ENCODE measurements around the gene KIAA0930.
A peak's percentile ranks its signal among the peaks of the same experiment; 100 is the strongest.

DNA sequence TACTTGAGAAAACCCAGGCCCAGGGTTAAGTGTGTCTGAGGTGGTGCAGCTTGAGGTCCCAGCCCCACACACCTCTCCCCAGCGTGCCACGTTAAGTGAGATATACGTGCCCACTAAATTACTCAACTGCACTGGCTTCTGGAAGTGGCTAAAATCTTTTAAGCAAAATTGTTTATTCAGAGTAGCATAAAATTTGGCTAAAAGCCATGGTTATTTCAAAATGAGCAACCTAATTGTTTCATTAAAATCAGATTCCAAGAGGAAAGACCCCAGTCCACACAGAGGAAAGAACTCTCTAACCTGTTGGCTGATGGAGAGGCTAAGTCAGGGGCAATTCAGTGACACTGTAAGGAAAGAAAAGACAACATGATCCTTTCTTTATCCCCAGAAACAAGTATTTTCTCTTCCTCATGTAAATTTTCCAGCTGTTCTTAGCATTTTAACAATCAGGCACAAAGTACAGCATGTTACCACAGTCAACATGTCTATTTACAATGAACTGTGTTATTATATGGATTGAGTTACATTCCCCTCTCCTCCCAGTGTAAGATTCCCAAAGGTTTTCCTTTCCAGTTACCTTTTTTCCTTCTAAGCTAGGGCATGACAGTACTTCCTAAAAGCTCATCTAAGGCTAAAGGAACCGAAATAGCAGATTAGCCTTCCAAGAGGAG is 50.4 kb downstream of the KIAA0930 start:
- TF ChIP-seq, protein P1, sequence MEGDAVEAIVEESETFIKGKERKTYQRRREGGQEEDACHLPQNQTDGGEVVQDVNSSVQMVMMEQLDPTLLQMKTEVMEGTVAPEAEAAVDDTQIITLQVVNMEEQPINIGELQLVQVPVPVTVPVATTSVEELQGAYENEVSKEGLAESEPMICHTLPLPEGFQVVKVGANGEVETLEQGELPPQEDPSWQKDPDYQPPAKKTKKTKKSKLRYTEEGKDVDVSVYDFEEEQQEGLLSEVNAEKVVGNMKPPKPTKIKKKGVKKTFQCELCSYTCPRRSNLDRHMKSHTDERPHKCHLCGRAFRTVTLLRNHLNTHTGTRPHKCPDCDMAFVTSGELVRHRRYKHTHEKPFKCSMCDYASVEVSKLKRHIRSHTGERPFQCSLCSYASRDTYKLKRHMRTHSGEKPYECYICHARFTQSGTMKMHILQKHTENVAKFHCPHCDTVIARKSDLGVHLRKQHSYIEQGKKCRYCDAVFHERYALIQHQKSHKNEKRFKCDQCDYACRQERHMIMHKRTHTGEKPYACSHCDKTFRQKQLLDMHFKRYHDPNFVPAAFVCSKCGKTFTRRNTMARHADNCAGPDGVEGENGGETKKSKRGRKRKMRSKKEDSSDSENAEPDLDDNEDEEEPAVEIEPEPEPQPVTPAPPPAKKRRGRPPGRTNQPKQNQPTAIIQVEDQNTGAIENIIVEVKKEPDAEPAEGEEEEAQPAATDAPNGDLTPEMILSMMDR (IDR thresholded peaks at IDR 0.05), result no peak
- no peak for TF ChIP-seq POLR2A (IDR thresholded peaks at IDR 0.05)
- TF ChIP-seq POLR2AphosphoS5 (IDR thresholded peaks at IDR 0.05), result peak; percentile 73
